ENCODE measurements around the gene ZNF423. TPM values are rescaled to one million over a fixed set of nuclear protein-coding genes. Genes with fewer than 3 reads are reported as not detected.
"Not testable (repeated sequence)": the region's sequence is repeated elsewhere in the genome, so short reads cannot be mapped to it uniquely, and the experiment has no call there.

ZNF423 gene
- total and polyA plus RNA-seq, 12 donors: 1.7 to 10.6 (median 5.5) TPM

GRCh38 chr16:49567950-49568349 is 288.0 kb downstream of the ZNF423 start:
- Histone ChIP-seq H3K27me3 (no peaks in the 10 kb centered on the region), H3K4me3 (no peak overlapping the region), H3K27ac (no peak overlapping the region), H3K4me1 (replicated peaks in 1 of 2) (no peaks in the 10 kb centered on the region), H3K9me3 (replicated peaks in 1 of 3) (no peaks in the 10 kb centered on the region), H3K36me3 (replicated peaks in 1 of 2) (no peaks in the 10 kb centered on the region)
- TF ChIP-seq POLR2A (IDR thresholded peaks at IDR 0.05) (no peak), CTCF (IDR thresholded peaks at IDR 0.05) (no peak)
- DNase-seq: no peak
- WGBS, 4 donors: 92 to 100% (median 97%) methylated on average over 1 of the region's 1 CpG
- intact Hi-C loops (cut with DNase I): no loop called here

- no peak overlapping the region for H3K27ac ChIP-seq
- 80 to 93% (median 86%) methylated on average over 6 of the region's 6 CpGs for WGBS, 4 donors
Measured at GRCh38 chr16:49566432-49566831, 289.5 kb downstream of the ZNF423 start.

GRCh38 chr16:49564496-49565229 is 291.2 kb downstream of the ZNF423 start:
- no peak overlapping the region for H3K4me3 ChIP-seq
- WGBS, 4 donors: 78 to 90% (median 82%) methylated on average over 13 to 14 of the region's 14 CpGs
- no peaks in the 10 kb centered on the region for H3K27me3 ChIP-seq
- no peak overlapping the region for H3K27ac ChIP-seq
- no peaks in the 10 kb centered on the region for H3K36me3 ChIP-seq (replicated peaks in 1 of 2)
- intact Hi-C loops (cut with DNase I): no loop called here
- no peak for TF ChIP-seq CTCF (IDR thresholded peaks at IDR 0.05)
- no peak for TF ChIP-seq POLR2A (IDR thresholded peaks at IDR 0.05)
- no peaks in the 10 kb centered on the region for H3K9me3 ChIP-seq (replicated peaks in 1 of 3)
- no peaks in the 10 kb centered on the region for H3K4me1 ChIP-seq (replicated peaks in 1 of 2)
- DNase-seq: no peak

More at GRCh38 chr16:49566432-49566831, 289.5 kb downstream of the ZNF423 start:
- H3K4me1 ChIP-seq (replicated peaks in 1 of 2): no peaks in the 10 kb centered on the region
- H3K27me3 ChIP-seq: no peaks in the 10 kb centered on the region
- H3K36me3 ChIP-seq (replicated peaks in 1 of 2): no peaks in the 10 kb centered on the region
- DNase-seq: no peak
- H3K4me3 ChIP-seq: no peak overlapping the region
- intact Hi-C loops (cut with DNase I): no loop called here
- no peaks in the 10 kb centered on the region for H3K9me3 ChIP-seq (replicated peaks in 1 of 3)
- no peak for TF ChIP-seq POLR2A (IDR thresholded peaks at IDR 0.05)
- no peak for TF ChIP-seq CTCF (IDR thresholded peaks at IDR 0.05)

GRCh38 chr16:49563666-49564065 is 292.2 kb downstream of the ZNF423 start:
- WGBS, 4 donors: 93 to 100% (median 99%) methylated on average over 1 to 2 of the region's 2 CpGs
- H3K4me1 ChIP-seq (replicated peaks in 1 of 2): no peaks in the 10 kb centered on the region
- DNase-seq: no peak
- no peaks in the 10 kb centered on the region for H3K36me3 ChIP-seq (replicated peaks in 1 of 2)
- intact Hi-C loops (cut with DNase I): no loop called here
- TF ChIP-seq CTCF (IDR thresholded peaks at IDR 0.05) (no peak), POLR2A (IDR thresholded peaks at IDR 0.05) (no peak)
- no peaks in the 10 kb centered on the region for H3K9me3 ChIP-seq (replicated peaks in 1 of 3)
- no peak overlapping the region for H3K27ac ChIP-seq
- no peaks in the 10 kb centered on the region for H3K27me3 ChIP-seq
- no peak overlapping the region for H3K4me3 ChIP-seq

- H3K27ac ChIP-seq; DNase-seq; H3K4me1 ChIP-seq (replicated peaks in 1 of 2); H3K27me3 ChIP-seq; H3K36me3 ChIP-seq (replicated peaks in 1 of 2); H3K9me3 ChIP-seq (replicated peaks in 1 of 3); intact Hi-C loops (cut with DNase I); H3K4me3 ChIP-seq: not testable (repeated sequence)
- 91 to 95% (median 93%) methylated on average over 8 of the region's 8 CpGs for WGBS, 4 donors
Measured at GRCh38 chr16:49562894-49563293, 293.0 kb downstream of the ZNF423 start.
